ENCODE measurements around the gene KCNA2.

Gene KCNA2

GRCh38 chr1:110605901-110606656, at the start of gene KCNA2:
KCNA2 (minus strand) TSS chr1:110606358; CDS start chr1:110604782, 1,576 bp downstream.
- DNase-seq (ENCODE audit: low read depth in 2 of 2): no peak

GRCh38 chr1:110650609-110651008, 44.5 kb upstream of the KCNA2 start:
- no peak for DNase-seq (ENCODE audit: low read depth in 2 of 2)

GRCh38 chr1:110648417-110648816, 42.3 kb upstream of the KCNA2 start:
- no peak for DNase-seq (ENCODE audit: low read depth in 2 of 2)

DNA sequence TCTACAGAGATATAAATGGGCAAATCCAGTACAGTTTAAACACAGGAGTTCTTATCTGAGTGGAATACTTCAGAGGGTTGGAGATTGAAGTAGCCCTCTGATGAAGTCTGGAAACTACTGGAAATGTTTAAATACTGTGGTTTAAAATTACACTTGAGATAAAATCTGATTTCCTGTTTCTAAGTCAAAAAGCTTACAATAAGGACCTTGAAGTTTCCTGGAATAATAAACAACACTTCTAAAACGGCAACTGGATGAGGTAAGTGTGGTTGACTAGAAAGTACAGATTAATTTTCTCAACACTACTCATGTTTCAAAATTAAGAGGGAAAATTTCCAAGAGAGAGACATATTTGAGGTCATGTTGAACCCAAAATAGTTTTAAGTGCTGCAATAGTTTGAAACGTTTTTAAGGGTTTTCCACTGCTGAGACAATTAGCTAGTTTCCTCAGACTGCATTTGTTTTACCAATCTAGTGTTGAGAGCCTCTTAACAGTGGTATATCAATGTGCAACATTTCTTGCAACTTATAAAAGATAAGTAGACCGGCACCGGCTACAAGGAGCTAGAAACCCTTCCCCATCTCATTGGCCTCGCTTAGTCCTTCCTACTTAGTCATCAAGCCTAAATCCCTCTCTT, 41.2 kb upstream of the KCNA2 start:
- DNase-seq (ENCODE audit: low read depth in 2 of 2): peak; percentile 15 to 38

- DNase-seq (ENCODE audit: low read depth in 2 of 2): peak; percentile 13
These were observed 39.9 kb upstream of the KCNA2 start for GRCh38 chr1:110645821-110646735.

- no peak for DNase-seq (ENCODE audit: low read depth in 2 of 2)
These were observed 39.1 kb upstream of the KCNA2 start for GRCh38 chr1:110645211-110645610.

DNA sequence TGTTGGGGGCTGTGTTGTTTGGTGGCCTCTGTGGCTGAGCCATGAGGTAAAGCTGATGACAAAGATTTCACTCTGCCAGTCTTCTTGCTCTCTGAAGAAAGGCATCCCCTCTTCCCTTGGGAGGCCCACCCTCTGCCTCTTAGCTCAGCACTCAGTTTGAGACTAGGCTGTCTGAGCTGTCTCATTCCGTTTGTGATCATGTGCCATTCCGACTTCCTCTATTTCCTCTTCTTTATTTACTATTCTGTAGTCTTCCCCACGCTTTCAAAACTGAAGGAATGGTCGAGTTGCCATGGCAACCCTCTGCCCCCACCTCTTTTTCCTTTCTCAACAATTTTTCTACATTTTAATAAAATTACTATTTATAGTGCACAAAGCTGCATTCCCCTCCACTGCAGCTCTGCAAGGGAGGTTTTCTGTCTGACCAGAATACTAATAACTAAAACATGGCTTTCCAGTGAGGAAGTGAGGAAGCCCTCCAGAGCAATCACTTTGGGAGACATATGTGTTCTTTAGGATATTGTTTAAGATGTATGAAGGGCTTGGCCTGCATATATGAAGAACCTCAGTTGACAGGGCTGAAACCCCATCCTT, 37.8 kb upstream of the KCNA2 start:
- no peak for DNase-seq (ENCODE audit: low read depth in 2 of 2)

DNA sequence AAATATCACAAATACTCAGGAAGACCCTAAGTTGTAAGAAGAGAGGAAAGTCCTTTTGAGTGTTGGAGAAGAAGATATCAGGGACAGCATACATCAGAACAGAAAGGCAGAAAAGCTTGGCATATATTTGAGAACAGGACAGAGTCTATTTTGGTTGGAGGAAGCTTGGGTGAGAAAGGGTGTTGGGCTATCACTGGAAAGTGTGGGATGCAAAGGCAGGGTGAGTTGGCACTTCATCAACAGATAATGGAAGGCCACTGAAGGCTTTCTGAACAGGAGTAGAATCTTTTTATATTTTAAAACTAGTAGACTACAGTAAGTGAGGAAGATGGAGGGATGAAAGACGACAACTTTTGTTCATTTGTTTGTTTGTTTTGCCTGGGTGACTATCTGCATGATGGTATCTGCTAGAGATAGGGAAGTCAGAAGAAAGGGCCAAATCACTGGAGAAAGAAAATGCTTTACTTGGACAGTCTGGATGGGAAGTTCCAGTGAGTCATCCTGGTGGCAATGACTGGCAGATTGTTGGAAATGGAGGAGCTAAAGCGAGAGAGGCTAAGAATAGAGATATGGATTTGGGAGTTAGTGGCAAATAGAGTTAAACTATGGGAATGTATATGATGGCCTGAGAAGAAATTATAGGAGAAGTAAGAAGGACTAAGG, 33.7 kb upstream of the KCNA2 start:
- DNase-seq (ENCODE audit: low read depth in 2 of 2): no peak

GRCh38 chr1:110638556-110638955, 32.4 kb upstream of the KCNA2 start:
- DNase-seq (ENCODE audit: low read depth in 2 of 2): no peak

GRCh38 chr1:110638058-110638457, 31.9 kb upstream of the KCNA2 start:
- no peak for DNase-seq (ENCODE audit: low read depth in 2 of 2)

DNA sequence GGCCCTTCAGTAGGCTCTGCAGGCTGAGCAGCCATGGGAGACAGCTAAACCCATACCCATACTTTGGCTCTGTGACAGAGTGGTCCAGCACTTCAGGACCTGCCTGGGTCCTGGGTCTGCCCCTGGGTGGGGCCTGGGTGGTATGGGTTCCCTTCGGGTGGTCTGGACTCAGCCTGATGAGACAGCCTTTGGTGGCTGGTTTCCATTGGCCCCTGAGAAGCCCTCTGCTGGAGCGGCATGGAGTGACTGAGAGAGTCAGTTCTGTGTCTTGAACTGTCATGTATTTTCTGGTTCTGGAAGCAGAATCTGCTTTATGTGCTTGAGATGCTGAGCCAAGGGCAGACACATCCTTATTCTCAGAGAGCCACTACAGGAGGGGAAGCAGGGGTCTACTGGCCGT, 31.3 kb upstream of the KCNA2 start:
- DNase-seq (ENCODE audit: low read depth in 2 of 2): no peak

- no peak for DNase-seq (ENCODE audit: low read depth in 2 of 2)
These were observed 30.2 kb upstream of the KCNA2 start for GRCh38 chr1:110636149-110636935.

- no peak for DNase-seq (ENCODE audit: low read depth in 2 of 2)
These were observed 29.3 kb upstream of the KCNA2 start for GRCh38 chr1:110635434-110635833.

DNA sequence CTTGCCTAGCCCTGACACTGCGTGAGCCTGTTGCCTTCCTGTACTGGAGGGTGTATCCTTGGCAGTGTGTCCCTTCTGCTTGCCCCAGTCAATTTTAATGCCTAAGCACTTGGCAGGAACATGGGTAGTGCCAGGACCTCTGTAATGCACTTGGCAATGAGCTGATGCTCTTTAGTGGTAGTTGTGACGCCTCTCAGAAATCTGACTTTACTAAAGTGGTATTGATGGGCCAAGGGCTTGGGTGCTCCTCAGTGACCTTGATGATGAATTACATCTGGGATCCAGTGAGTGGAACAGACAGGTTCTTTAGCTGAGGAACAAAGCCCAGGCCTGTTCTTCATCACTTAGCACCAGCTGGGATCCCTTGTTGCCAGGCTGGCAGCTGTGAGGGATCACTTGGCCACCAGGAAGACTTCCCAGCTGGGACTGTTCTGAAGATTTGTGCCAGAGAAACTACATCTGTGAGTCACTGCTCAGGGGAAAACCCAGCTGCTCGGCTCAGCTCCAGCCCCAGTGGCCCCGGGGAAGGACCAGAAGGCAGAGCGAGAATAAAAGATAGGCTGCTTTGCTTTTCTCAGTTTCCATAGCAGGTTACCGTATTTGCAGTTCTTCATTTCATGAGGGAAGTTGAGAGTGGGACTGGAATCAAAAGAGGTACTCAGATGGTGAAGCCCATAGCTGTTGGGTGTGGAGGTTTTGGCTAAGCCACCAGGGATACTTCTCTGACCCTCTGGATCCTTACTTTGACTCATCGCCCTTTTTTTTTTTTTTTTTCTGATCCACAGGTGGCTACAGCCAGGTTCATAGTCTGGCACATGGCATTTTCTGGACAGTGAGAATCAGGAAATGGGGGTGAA, 28.5 kb upstream of the KCNA2 start:
- DNase-seq (ENCODE audit: low read depth in 2 of 2): no peak

DNA sequence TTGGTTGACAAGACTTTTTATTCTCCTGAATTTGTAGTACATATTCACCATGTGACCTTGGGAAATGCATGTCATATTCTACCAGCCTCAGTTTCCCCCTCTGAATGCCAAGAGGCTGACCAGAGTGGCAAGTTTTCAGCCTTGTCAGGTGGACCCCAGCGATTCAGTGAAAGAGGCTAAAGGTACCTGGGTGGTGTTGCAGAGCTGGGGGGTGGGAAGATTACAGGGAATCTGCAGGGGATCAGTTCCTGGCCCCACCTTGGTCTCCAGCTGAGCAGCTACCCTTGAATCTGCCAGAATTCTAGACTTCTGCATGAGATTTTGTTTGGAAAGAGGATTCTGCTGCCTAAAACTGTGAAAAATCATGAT, 27.9 kb upstream of the KCNA2 start:
- no peak for DNase-seq (ENCODE audit: low read depth in 2 of 2)

DNA sequence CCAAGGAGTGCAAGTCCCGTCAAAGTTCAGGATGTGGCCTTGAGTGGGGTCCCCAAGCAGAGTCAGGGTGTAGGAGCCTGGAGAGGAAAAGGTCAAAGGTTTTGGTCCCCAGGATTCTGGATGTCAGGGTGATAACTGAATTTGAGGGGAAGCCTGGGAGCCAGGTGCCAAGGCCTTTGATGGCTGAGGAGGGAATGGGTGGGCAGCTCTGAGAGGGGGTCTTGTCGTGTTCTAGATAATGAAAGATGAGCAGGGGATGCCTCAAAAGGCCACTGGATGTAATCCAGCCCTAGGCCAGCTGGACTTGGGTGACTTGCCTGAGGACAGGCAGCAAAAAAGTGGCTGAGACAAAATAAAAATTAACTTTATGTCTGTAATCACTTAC, 27.5 kb upstream of the KCNA2 start:
- DNase-seq (ENCODE audit: low read depth in 2 of 2): no peak

- no peak for DNase-seq (ENCODE audit: low read depth in 2 of 2)
These were observed 25.9 kb upstream of the KCNA2 start for GRCh38 chr1:110631836-110632620.

- peak; percentile 10 to 15 for DNase-seq (ENCODE audit: low read depth in 2 of 2)
These were observed 24.9 kb upstream of the KCNA2 start for GRCh38 chr1:110630839-110631663.

Data from fibroblast of skin of left quadriceps (primary cell).